K562 (cell line): ENCODE results near the gene MAST4.

Experiments used
- CTCF ChIP-seq, 3 experiments: IDR thresholded peaks in 2 of 3; conservative IDR thresholded peaks in 1 of 3; 2 replicates each; pipeline ENCODE4 v1.5.1; 2011 to 2012; ENCODE audit warnings: low read length in 3 of 3, mild to moderate bottlenecking in 3 of 3, control low read depth in 2 of 3, improper control_type of control experiment in 1 of 3, inconsistent platforms in 1 of 3, low read depth in 1 of 3, mixed read lengths in 1 of 3, moderate library complexity in 1 of 3; ENCODE audit not compliant: insufficient read depth in 2 of 3
- MXI1 ChIP-seq: IDR thresholded peaks from 2 replicates; pipeline ENCODE4 v1.6.1; 2011; ENCODE audit warnings: low read depth, mild to moderate bottlenecking, improper control_type of control experiment, low read length
- RAD21 ChIP-seq, 2 experiments: fragments of 250-450 bp in 1 of 2; fragments of 450-650 bp in 1 of 2; sonication (Bioruptor Pico) in 1 of 2; formaldehyde crosslinking in 1 of 2; IDR thresholded peaks in 1 of 2; conservative IDR thresholded peaks in 1 of 2; 2 replicates each; pipeline versions ENCODE4 v1.4.0 to v1.8.0; 2020 to 2022; ENCODE audit warnings: mild to moderate bottlenecking in 2 of 2, moderate library complexity in 1 of 2

DNA sequence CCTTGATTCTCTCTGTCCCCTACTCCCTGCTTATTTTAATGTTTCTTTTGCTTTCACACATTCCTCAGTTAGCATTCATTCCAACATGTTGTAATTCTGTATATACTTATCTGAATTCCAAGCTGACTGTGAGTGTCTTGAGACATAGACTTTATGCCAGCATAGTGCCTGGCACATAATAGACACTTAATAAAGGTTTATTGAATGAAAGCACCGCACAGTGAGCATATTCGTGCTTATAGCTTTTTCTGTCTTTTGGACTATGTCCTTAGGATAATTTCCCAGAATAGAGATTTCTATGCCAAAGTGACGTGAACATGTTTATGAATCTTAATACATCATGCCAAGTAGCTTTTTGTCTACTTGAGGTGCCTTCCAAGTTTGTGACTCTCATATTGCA lies 425.8 kb downstream of the MAST4 start:
- TF ChIP-seq CTCF (IDR thresholded peaks at IDR 0.05 in 2 of 3, conservative IDR thresholded peaks at IDR 0.05 in 1 of 3; ENCODE audit: insufficient read depth in 2 of 3, low read depth in 1 of 3, low read length in 3 of 3) (no peak), RAD21 (CRISPR knock-in tag; conservative IDR thresholded peaks at IDR 0.05 in 1 of 2, IDR thresholded peaks at IDR 0.05 in 1 of 2) (no peak), MXI1 (no peak)
